NCI-H2227 (cell line): ENCODE results near the gene DAD1.
"Not testable (repeated sequence)": the region's sequence is repeated elsewhere in the genome, so short reads cannot be mapped to it uniquely, and the experiment has no call there.

Experiments used
- DNase-seq: peaks from one replicate; lab custom pipeline; 2025; ENCODE audit not compliant: unreplicated experiment; lab: John Stamatoyannopoulos, UW

Gene DAD1

GRCh38 chr14:22589096-22589839 is at the start of gene DAD1:
DAD1 (minus strand) TSS chr14:22589224; CDS start chr14:22589157, 67 bp downstream.
- DNase-seq: peak; percentile 99

- DNase-seq: not testable (repeated sequence)
Measured at GRCh38 chr14:22635980-22636379, 47.0 kb upstream of the DAD1 start.

GRCh38 chr14:22634233-22634900 is 45.3 kb upstream of the DAD1 start:
- DNase-seq: no peak

- no peak for DNase-seq
Measured at GRCh38 chr14:22630486-22630885, 41.5 kb upstream of the DAD1 start.

GRCh38 chr14:22630066-22630465 is 41.0 kb upstream of the DAD1 start:
- no peak for DNase-seq

- DNase-seq: no peak
Measured at GRCh38 chr14:22629361-22629760, 40.3 kb upstream of the DAD1 start.

- DNase-seq: no peak
Measured at GRCh38 chr14:22627506-22628263, 38.7 kb upstream of the DAD1 start.

- DNase-seq: no peak
Measured at GRCh38 chr14:22626590-22626989, 37.6 kb upstream of the DAD1 start.

GRCh38 chr14:22623047-22623446 is 34.0 kb upstream of the DAD1 start:
- DNase-seq: no peak

GRCh38 chr14:22622255-22622654 is 33.2 kb upstream of the DAD1 start:
- DNase-seq: no peak

GRCh38 chr14:22615765-22616164 is 26.7 kb upstream of the DAD1 start:
- not testable (repeated sequence) for DNase-seq

- no peak for DNase-seq
Measured at GRCh38 chr14:22614240-22614799, 25.3 kb upstream of the DAD1 start.

GRCh38 chr14:22613736-22614239 is 24.8 kb upstream of the DAD1 start:
- no peak for DNase-seq

- DNase-seq: no peak
Measured at GRCh38 chr14:22613106-22613695, 24.2 kb upstream of the DAD1 start.

GRCh38 chr14:22610931-22611330 is 21.9 kb upstream of the DAD1 start:
- DNase-seq: no peak

- DNase-seq: no peak
Measured at GRCh38 chr14:22607291-22607690, 18.3 kb upstream of the DAD1 start.

- no peak for DNase-seq
Measured at GRCh38 chr14:22606380-22606779, 17.4 kb upstream of the DAD1 start.

GRCh38 chr14:22602862-22603261 is 13.8 kb upstream of the DAD1 start:
- DNase-seq: no peak

- no peak for DNase-seq
Measured at GRCh38 chr14:22601996-22602395, 13.0 kb upstream of the DAD1 start.

GRCh38 chr14:22601456-22601855 is 12.4 kb upstream of the DAD1 start:
- DNase-seq: no peak

- no peak for DNase-seq
Measured at GRCh38 chr14:22600027-22600426, 11.0 kb upstream of the DAD1 start.
